ENCODE results near the gene TMPRSS12. TPM values are rescaled to one million over a fixed set of nuclear protein-coding genes. Genes with fewer than 3 reads are reported as not detected.

The TMPRSS12 gene
- total RNA-seq, 1 experiment from 2014 or later: not detected

DNA sequence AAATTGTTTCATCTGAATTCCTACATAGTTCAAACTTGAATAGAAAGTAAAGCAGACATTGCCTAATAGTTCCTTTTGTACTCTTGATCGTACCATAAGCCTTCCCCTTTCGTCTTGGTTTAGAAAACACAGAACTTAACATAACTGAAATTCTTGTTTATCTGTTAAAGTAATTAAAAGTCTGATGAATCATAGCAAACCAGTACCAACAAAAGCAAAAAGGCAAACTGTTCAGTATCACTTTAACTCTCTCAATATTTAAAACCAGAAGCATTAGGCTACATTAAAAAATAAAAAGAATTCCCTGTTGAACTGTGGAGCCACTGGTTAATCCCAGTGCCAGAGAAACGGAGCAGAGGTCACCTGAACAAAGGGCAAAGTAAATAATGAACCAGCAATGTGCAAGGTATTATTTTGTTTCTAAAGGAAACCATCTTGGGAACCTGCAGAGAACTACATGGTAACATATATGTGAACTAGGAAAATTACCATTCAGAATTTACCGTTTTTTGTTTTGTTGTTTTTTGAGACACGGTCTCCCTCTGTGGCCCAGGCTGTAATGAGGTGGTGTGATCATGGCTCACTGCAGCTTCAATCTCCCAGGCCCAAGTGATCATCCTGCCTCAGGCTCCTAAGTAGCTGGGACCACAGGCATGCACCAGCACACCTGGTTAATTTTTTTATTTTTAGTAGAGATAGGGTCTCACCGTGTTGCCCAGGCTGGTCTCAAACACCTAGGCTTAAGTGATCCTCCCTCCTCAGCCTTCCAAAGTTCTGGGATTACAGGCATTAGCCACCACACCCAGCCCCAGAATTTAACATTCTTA lies 92.5 kb downstream of the TMPRSS12 start:
- in situ Hi-C loops (cut with HindIII; ENCODE audit: low pct_unique_long_range_greater_than_20kb, low sequenced_read_pairs): no loop called here
- DNase-seq (ENCODE audit: low read depth, low spot score): no peak

DNA sequence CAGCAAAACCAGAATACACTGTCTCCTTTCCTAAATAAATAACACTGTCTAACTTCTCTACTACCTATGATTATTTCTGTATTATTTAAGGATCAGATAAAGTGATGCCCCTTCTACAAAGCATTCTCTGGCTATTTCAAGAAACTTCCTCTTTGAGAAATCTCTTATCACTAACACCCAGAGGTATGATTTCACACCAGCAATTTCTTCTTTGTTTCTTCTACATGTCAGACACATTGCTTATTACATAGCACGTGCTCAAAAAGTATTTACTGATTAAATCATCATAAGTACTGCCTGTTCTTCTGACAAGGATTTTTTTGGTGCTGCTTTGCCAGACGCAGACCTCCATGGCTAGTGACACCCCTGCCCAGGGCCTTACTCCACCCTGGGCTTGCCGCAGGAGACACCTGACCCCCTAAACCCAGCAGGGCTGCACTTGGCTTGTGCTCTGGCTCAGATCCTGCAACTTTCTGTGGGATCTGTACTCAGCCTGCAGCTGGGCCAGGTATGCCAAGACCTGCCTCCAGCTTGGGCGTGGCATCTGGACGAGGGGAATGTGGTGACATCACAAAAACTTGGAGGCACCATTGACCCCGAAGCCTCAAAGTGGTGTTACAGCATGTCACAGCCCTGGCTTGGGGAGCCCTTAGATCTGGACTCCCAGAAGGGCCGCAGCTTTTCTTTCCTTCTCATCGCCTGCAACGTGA lies 94.2 kb downstream of the TMPRSS12 start:
- in situ Hi-C loops (cut with HindIII; ENCODE audit: low pct_unique_long_range_greater_than_20kb, low sequenced_read_pairs): no loop called here
- DNase-seq (ENCODE audit: low read depth, low spot score): no peak

Small RNA genes within 50 kb of the gene (small RNA-seq; reads per million reads assigned to genes)
- gene AC013244.2 (0 reads per million in 2 experiments), gene RN7SL519P (0 reads per million in 2 experiments)

Other genes starting within 250 kb of the TMPRSS12 start
- 32.1 and 35.5 TPM in 2 replicates for gene ATF1, start 78.8 kb upstream of the TMPRSS12 start, total RNA-seq (2014; rRNA removed; shearing (Covaris generic))
- gene HIGD1C, start 109.6 kb downstream of the TMPRSS12 start, total RNA-seq (2014; rRNA removed; shearing (Covaris generic)): not detected in 2 replicates
- gene SLC11A2, start 183.5 kb downstream of the TMPRSS12 start, total RNA-seq (2014; rRNA removed; shearing (Covaris generic)): 148 and 168 TPM in 2 replicates
- gene LETMD1, start 205.4 kb downstream of the TMPRSS12 start, total RNA-seq (2014; rRNA removed; shearing (Covaris generic)): 68.6 and 77.5 TPM in 2 replicates
- 15.0 and 16.0 TPM in 2 replicates for gene CSRNP2, start 240.7 kb downstream of the TMPRSS12 start, total RNA-seq (2014; rRNA removed; shearing (Covaris generic))

Measured in SK-MEL-5 (cell line).